B cell (primary cell): Measurements from ENCODE around the gene TXNDC5.

Experiments used
- CTCF ChIP-seq: fragments of 200-600 bp; IDR thresholded peaks from one replicate; pipeline ENCODE4 v1.8.0; 2022; ENCODE audit warnings: antibody characterized with exemption, mild to moderate bottlenecking
- EZH2 ChIP-seq: IDR thresholded peaks from 2 replicates; pipeline ENCODE4 v1.6.1; 2012; ENCODE audit warnings: borderline replicate concordance, low read depth, mild to moderate bottlenecking, moderate library complexity, low read length; ENCODE audit not compliant: insufficient read depth, poor library complexity, severe bottlenecking

- TF ChIP-seq CTCF (no peak), EZH2 (no peak)
These were observed 63.4 kb downstream of the TXNDC5 start for GRCh38 chr6:7846966-7847818.
